Mesenchymal stem cell (in vitro differentiated cells and primary cell): ENCODE results near the gene CDH4.

ENCODE experiments used
- DNase-seq: peaks from one replicate; pipeline ENCODE4 v3.0.0-alpha.2; 2013
- H2AFZ ChIP-seq: one replicate; pipeline ENCODE4 v1.6.1; 2013; ENCODE audit warnings: low read depth, mild to moderate bottlenecking, control low read depth, inconsistent platforms, low read length, moderate library complexity
- H2AK5ac ChIP-seq: 2 replicates; pipeline ENCODE4 v1.6.1; 2013; ENCODE audit warnings: low read length, moderate library complexity, mild to moderate bottlenecking, inconsistent platforms; ENCODE audit not compliant: severe bottlenecking
- H2BK120ac ChIP-seq: one replicate; pipeline ENCODE4 v1.6.1; 2013; ENCODE audit warnings: low read depth, mild to moderate bottlenecking, inconsistent platforms, low read length, moderate library complexity
- H2BK12ac ChIP-seq, 2 experiments: one replicate each; pipeline ENCODE4 v1.6.1; 2013; ENCODE audit warnings: inconsistent platforms in 2 of 2, low read length in 2 of 2, mild to moderate bottlenecking in 2 of 2, moderate library complexity in 2 of 2, control low read depth in 1 of 2
- H2BK15ac ChIP-seq: one replicate; pipeline ENCODE4 v1.6.1; 2013; ENCODE audit warnings: mild to moderate bottlenecking, low read depth, inconsistent platforms; ENCODE audit not compliant: poor library complexity, severe bottlenecking
- H2BK5ac ChIP-seq: 2 replicates; pipeline ENCODE4 v1.6.1; 2013; ENCODE audit warnings: low read depth, mild to moderate bottlenecking, low read length, control low read depth, inconsistent platforms; ENCODE audit not compliant: poor library complexity, severe bottlenecking
- H3K14ac ChIP-seq, 2 experiments: one replicate each; pipeline ENCODE4 v1.6.1; 2013; ENCODE audit warnings: inconsistent platforms in 2 of 2, low read length in 2 of 2, control low read depth in 1 of 2, mild to moderate bottlenecking in 1 of 2, moderate library complexity in 1 of 2
- H3K18ac ChIP-seq, 2 experiments: one replicate each; pipeline ENCODE4 v1.6.1; 2013; ENCODE audit warnings: inconsistent platforms in 2 of 2, low read length in 2 of 2, control low read depth in 1 of 2, low read depth in 1 of 2, mild to moderate bottlenecking in 1 of 2
- H3K23ac ChIP-seq, 2 experiments: one replicate each; pipeline ENCODE4 v1.6.1; 2013; ENCODE audit warnings: inconsistent platforms in 2 of 2, low read length in 2 of 2, mild to moderate bottlenecking in 2 of 2, moderate library complexity in 2 of 2, control low read depth in 1 of 2
- H3K27ac ChIP-seq: 2 replicates; pipeline ENCODE4 v1.5.1; 2013; ENCODE audit warnings: mild to moderate bottlenecking, moderate library complexity, low read length, control low read depth, inconsistent platforms; ENCODE audit not compliant: poor library complexity, severe bottlenecking
- H3K27me3 ChIP-seq, 2 experiments: 2 replicates each; pipeline versions ENCODE4 v1.6.1 to v1.7.0; 2013; ENCODE audit warnings: low read length in 2 of 2, mild to moderate bottlenecking in 2 of 2, moderate library complexity in 2 of 2, control low read depth in 1 of 2, inconsistent platforms in 1 of 2; ENCODE audit not compliant: control insufficient read depth in 1 of 2, insufficient read depth in 1 of 2
- H3K36me3 ChIP-seq, 2 experiments: 2 replicates each; pipeline versions ENCODE4 v1.6.1 to v1.7.0; 2013; ENCODE audit warnings: low read length in 2 of 2, control low read depth in 1 of 2, inconsistent platforms in 1 of 2, low read depth in 1 of 2, mild to moderate bottlenecking in 1 of 2; ENCODE audit not compliant: insufficient read depth in 2 of 2, control insufficient read depth in 1 of 2
- H3K4ac ChIP-seq, 2 experiments: one replicate each; pipeline ENCODE4 v1.6.1; 2013; ENCODE audit warnings: inconsistent platforms in 2 of 2, low read length in 2 of 2, mild to moderate bottlenecking in 2 of 2, moderate library complexity in 2 of 2, control low read depth in 1 of 2, low read depth in 1 of 2
- H3K4me1 ChIP-seq: 2 replicates; pipeline ENCODE4 v1.6.1; 2013; ENCODE audit warnings: low read depth, low read length, control low read depth; ENCODE audit not compliant: control insufficient read depth, insufficient read depth
- H3K4me2 ChIP-seq: 2 replicates; pipeline ENCODE4 v1.6.1; 2013; ENCODE audit warnings: low read length, mild to moderate bottlenecking, inconsistent platforms; ENCODE audit not compliant: poor library complexity, severe bottlenecking
- H3K4me3 ChIP-seq, 2 experiments: 2 replicates each; pipeline versions ENCODE4 v1.5.1 to v1.7.0; 2013; ENCODE audit warnings: low read length in 2 of 2, mild to moderate bottlenecking in 2 of 2, control low read depth in 1 of 2, low read depth in 1 of 2; ENCODE audit not compliant: insufficient read depth in 1 of 2
- H3K79me1 ChIP-seq: replicated peaks from 2 replicates; pipeline ENCODE4 v1.6.1; 2013; ENCODE audit warnings: mild to moderate bottlenecking, control low read depth, low read length, inconsistent platforms; ENCODE audit not compliant: poor library complexity, severe bottlenecking
- H3K9ac ChIP-seq: 2 replicates; pipeline ENCODE4 v1.7.0; 2013; ENCODE audit warnings: mild to moderate bottlenecking, low read length, moderate library complexity
- H3K9me3 ChIP-seq: 2 replicates; pipeline ENCODE4 v1.7.0; 2013; ENCODE audit warnings: mild to moderate bottlenecking, low read length; ENCODE audit not compliant: control insufficient read depth
- H4K8ac ChIP-seq: one replicate; pipeline ENCODE4 v1.6.1; 2013; ENCODE audit warnings: inconsistent platforms, mild to moderate bottlenecking, low read length, moderate library complexity
- H4K91ac ChIP-seq: one replicate; pipeline ENCODE4 v1.6.1; 2013; ENCODE audit warnings: mild to moderate bottlenecking, low read length, inconsistent platforms
- WGBS: methylation state at CpG from one replicate; pipeline ENCODE4 v1.1.7; 2013; ENCODE audit warnings: mixed read lengths; 5-methylcytosine and 5-hydroxymethylcytosine counted together

The CDH4 gene

DNA sequence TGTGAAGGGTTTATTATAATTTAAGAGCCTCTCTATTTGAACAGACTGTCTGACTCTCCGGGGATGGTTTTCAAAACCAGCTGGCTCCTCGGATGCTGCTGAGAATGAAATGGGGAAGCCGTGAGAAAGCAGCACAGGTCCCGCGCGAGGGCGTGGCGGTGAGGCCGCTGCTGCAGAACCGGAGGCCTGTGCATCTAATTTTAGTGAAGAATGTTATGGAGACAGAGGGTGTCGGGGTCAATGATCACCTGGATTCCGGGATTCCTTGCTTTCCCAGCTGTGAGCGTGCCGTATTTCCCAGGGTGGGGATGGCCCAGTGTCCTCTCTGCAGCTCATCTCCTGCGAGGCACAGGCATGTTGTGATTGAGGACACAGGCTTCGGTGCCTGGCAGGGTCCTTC, 348.0 kb downstream of the CDH4 start:
- 90% methylated on average over 16 of the region's 16 CpGs for WGBS
- Histone ChIP-seq H2BK120ac (no peak overlapping the region), H3K36me3 (no peaks in the 10 kb centered on the region), H3K23ac (no peak overlapping the region), H2BK5ac (no peak overlapping the region), H3K4me3 (no peak overlapping the region), H3K18ac (no peak overlapping the region), H2BK12ac (no peak overlapping the region), H3K27ac (no peak overlapping the region), H3K79me1 (no peaks in the 10 kb centered on the region), H3K9me3 (peaks cover 33% of the 10 kb centered on the region), H3K4me2 (no peak overlapping the region), H2BK15ac (no peak overlapping the region), H2AFZ (no peak overlapping the region), H3K4me1 (peaks cover 3% of the 10 kb centered on the region), H2AK5ac (no peak overlapping the region), H3K9ac (no peak overlapping the region), H3K27me3 (no peaks in the 10 kb centered on the region), H4K8ac (no peak overlapping the region), H3K4ac (no peak overlapping the region), H4K91ac (no peak overlapping the region), H3K14ac (no peak overlapping the region)
- DNase-seq, result no peak

DNA sequence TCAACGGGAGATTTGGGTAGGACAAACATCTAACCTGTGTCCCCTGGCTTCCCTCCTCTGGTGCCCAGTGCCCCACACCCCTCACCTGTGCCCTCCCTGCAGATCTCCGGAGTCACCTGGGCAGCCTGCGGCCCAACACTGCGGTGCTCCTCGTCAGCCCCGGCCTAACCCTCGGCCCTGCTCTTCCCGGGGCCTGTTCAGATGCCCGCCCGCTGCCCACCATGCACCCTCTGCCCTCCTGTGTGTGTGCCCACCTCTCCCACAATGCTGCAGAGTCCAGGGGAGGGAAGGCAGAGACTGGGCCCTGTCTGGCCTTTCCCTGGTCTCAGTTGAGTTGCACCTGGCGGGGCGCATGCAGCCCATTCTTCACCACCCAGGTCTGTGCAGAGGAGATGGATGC, 349.3 kb downstream of the CDH4 start:
- Histone ChIP-seq H3K9ac (no peak overlapping the region), H3K36me3 (no peaks in the 10 kb centered on the region), H3K4ac (no peak overlapping the region), H3K27me3 (no peaks in the 10 kb centered on the region), H3K14ac (no peak overlapping the region), H2BK5ac (no peak overlapping the region), H4K8ac (no peak overlapping the region), H3K27ac (no peak overlapping the region), H3K18ac (no peak overlapping the region), H3K4me1 (peaks cover 2% of the 10 kb centered on the region), H3K79me1 (no peaks in the 10 kb centered on the region), H4K91ac (no peak overlapping the region), H3K4me3 (no peak overlapping the region), H2AFZ (no peak overlapping the region), H2AK5ac (no peak overlapping the region), H3K9me3 (peaks cover 24% of the 10 kb centered on the region), H2BK120ac (no peak overlapping the region), H2BK15ac (no peak overlapping the region), H3K4me2 (no peak overlapping the region), H2BK12ac (no peak overlapping the region), H3K23ac (no peak overlapping the region)
- DNase-seq, result no peak
- 91% methylated on average over 12 of the region's 12 CpGs for WGBS

DNA sequence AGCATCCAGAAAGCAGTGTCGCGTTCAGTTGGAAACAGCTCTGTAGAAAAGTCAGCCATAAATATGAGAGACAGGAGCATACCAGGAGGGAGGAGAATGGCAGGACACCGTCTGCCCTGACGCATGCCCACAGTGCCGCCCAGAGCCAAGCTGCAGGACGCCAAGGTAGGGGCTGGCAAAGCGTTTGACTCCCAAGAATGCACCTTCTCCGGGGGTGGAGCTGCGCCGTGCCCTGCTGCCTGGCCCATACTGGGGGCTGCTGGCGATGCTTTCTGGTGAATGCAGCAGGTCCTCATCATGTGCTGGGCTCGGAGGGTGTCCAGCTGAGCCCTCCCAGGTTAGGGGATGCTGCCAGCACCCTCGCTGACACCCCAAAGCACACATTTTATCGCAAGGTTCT, 349.8 kb downstream of the CDH4 start:
- H4K91ac ChIP-seq, result no peak overlapping the region
- H3K27ac ChIP-seq, result no peak overlapping the region
- H3K79me1 ChIP-seq, result no peaks in the 10 kb centered on the region
- no peak overlapping the region for H3K4ac ChIP-seq
- H2BK15ac ChIP-seq, result no peak overlapping the region
- H3K4me1 ChIP-seq, result peaks cover 2% of the 10 kb centered on the region
- no peak overlapping the region for H3K4me3 ChIP-seq
- no peak overlapping the region for H2AK5ac ChIP-seq
- no peak overlapping the region for H2BK12ac ChIP-seq
- WGBS, result 96% methylated on average over 14 of the region's 14 CpGs
- no peaks in the 10 kb centered on the region for H3K36me3 ChIP-seq
- no peak overlapping the region for H4K8ac ChIP-seq
- H3K9me3 ChIP-seq, result peaks cover 19% of the 10 kb centered on the region
- no peak for DNase-seq
- H2AFZ ChIP-seq, result no peak overlapping the region
- H3K4me2 ChIP-seq, result no peak overlapping the region
- H3K14ac ChIP-seq, result no peak overlapping the region
- H2BK120ac ChIP-seq, result no peak overlapping the region
- H3K18ac ChIP-seq, result no peak overlapping the region
- H3K23ac ChIP-seq, result no peak overlapping the region
- H3K27me3 ChIP-seq, result no peaks in the 10 kb centered on the region
- no peak overlapping the region for H3K9ac ChIP-seq
- H2BK5ac ChIP-seq, result no peak overlapping the region

DNA sequence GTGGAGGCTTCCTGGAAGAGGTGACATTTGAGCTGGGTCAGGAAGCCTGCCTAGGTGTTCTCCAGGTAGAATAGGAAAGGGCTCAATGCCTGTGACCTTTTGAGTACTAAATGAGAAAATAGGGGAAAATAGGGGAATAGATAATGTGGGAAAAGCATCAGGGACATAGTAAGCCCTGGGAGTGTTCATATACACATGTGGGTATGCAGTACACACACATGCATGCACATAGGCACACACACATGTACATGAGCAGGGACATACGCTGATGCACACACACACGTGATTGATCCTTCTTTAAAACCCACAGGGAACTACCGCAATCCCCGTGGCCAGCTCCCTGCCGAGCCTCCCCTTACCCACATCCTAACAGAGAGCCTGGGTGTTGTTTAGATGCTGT, 351.7 kb downstream of the CDH4 start:
- Histone ChIP-seq H2BK5ac (no peak overlapping the region), H2AK5ac (no peak overlapping the region), H2BK120ac (no peak overlapping the region), H3K9me3 (peaks cover 18% of the 10 kb centered on the region), H3K23ac (no peak overlapping the region), H2BK15ac (no peak overlapping the region), H3K9ac (no peak overlapping the region), H3K27me3 (no peaks in the 10 kb centered on the region), H3K36me3 (no peaks in the 10 kb centered on the region), H3K4me3 (no peak overlapping the region), H4K8ac (no peak overlapping the region), H3K4me2 (no peak overlapping the region), H3K79me1 (no peaks in the 10 kb centered on the region), H4K91ac (no peak overlapping the region), H3K4ac (no peak overlapping the region), H3K27ac (no peak overlapping the region), H2AFZ (no peak overlapping the region), H3K18ac (no peak overlapping the region), H3K4me1 (no peaks in the 10 kb centered on the region), H3K14ac (no peak overlapping the region), H2BK12ac (no peak overlapping the region)
- no peak for DNase-seq
- WGBS, result 85% methylated on average over 5 of the region's 5 CpGs
